AG10803 (cell line): ENCODE measurements around the gene WIPI1.

Experiments
- DNase-seq: peaks from one replicate; pipeline ENCODE4 v3.0.0; 2010; ENCODE audit warnings: low read depth
- H3K4me3 ChIP-seq: 2 replicates; pipeline ENCODE4 v1.5.1; 2011; ENCODE audit warnings: mild to moderate bottlenecking, low read length, control low read depth
- TF ChIP-seq, protein P1 (sequence below): conservative IDR thresholded peaks from 2 replicates; pipeline ENCODE4 v1.5.1; 2011; ENCODE audit warnings: mild to moderate bottlenecking, low read length, control low read depth, inconsistent platforms

Gene WIPI1

DNA sequence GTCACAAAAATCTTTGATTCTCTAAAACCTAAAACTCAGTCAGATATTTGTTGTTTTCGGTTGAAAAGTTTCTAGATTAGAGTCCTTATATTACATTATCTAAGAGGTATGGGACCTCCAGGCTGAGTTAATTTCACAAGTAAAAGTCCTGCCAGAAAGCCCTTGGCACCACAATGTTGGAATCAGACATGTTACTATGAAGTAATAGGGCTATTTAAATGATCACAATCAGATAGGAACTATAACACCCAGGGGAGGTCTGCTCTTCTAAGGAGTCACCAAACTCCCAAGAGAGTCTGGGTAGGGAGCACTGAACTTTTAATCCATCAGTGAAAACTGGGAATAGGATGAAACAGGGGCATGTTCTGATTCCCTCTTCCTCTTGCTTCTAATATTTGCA, 54.2 kb downstream of the WIPI1 start:
- DNase-seq, result no peak
- TF ChIP-seq, protein P1, sequence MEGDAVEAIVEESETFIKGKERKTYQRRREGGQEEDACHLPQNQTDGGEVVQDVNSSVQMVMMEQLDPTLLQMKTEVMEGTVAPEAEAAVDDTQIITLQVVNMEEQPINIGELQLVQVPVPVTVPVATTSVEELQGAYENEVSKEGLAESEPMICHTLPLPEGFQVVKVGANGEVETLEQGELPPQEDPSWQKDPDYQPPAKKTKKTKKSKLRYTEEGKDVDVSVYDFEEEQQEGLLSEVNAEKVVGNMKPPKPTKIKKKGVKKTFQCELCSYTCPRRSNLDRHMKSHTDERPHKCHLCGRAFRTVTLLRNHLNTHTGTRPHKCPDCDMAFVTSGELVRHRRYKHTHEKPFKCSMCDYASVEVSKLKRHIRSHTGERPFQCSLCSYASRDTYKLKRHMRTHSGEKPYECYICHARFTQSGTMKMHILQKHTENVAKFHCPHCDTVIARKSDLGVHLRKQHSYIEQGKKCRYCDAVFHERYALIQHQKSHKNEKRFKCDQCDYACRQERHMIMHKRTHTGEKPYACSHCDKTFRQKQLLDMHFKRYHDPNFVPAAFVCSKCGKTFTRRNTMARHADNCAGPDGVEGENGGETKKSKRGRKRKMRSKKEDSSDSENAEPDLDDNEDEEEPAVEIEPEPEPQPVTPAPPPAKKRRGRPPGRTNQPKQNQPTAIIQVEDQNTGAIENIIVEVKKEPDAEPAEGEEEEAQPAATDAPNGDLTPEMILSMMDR, result no peak
- no peak overlapping the region for H3K4me3 ChIP-seq

DNA sequence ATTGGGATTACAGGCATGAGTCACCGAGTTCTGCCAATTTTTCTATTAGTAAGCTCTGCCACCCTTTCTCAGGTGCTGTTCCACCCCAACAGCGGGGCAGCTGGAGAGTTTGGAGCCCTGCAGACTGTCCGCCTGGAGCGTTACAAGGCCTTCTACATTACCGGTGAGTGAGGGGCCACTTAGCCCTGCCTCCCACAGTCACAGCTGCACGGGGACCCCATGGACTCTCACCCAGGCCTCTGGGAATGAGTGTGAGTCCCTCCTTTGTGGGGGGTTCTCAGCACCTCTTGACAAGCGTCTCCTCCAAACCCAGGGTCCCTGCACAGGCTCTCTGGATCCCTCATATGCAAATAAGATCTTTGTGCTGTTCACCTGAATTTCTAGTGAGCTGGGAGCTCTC, 56.0 kb downstream of the WIPI1 start:
- TF ChIP-seq, protein P1, result no peak
- DNase-seq, result no peak
- no peak overlapping the region for H3K4me3 ChIP-seq

DNA sequence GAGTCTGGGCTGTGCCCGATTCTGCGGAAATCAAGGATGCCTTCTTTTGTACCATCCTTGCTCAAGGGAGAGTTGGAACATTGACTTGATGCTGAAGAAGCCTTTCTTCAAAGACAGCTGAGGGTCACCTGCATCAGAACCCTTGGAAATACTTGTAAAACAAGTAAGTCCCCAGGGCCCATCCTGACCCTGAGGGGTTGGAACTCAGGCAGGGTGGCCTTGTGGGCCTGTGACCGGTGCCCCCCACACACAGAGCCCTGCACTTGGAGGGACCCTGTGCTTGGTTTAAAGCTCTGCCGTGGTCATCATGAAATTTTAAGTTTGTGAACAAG, 56.9 kb downstream of the WIPI1 start:
- no peak for DNase-seq
- no peak overlapping the region for H3K4me3 ChIP-seq
- TF ChIP-seq, protein P1, result no peak

DNA sequence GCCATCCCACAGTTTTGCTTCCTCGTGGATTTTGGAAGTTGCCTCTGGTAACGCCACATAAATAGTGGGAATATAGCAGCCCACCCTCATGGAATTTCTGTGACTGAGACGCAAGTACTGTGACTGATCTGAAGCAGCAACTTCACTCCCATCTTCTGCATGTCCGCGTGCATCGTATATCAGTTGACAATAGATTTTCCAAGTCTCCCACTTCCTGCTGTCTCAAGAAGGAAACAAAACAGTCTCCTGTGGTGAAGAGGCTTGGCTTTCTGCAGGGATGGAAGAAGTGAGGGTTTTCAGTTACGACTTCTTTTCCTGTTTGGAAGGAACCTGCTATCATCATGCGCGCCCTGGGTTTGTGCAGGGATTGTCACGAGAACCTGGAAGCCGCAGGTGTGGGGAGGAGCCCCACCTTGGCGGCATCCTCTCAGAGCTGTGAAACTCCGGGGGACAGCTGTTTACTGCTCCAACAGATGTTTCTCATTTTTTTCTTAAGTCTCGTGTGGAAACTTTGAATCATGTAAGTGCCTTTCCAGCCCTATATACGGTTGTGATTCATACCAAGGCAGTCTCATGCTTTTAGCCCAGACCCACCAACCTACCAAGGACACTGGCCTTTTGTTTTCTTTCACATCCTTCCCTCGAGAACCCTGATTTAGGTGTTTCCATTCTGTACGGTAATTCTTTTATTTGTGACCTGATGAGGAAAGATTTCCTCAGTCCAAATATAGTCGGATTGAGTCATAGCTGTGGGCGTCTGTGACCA, 57.5 kb downstream of the WIPI1 start:
- peak; percentile 73 for DNase-seq
- TF ChIP-seq, protein P1, result no peak; the same call in 1 of the 2 replicates
- peak overlapping the region; percentile 21 for H3K4me3 ChIP-seq

DNA sequence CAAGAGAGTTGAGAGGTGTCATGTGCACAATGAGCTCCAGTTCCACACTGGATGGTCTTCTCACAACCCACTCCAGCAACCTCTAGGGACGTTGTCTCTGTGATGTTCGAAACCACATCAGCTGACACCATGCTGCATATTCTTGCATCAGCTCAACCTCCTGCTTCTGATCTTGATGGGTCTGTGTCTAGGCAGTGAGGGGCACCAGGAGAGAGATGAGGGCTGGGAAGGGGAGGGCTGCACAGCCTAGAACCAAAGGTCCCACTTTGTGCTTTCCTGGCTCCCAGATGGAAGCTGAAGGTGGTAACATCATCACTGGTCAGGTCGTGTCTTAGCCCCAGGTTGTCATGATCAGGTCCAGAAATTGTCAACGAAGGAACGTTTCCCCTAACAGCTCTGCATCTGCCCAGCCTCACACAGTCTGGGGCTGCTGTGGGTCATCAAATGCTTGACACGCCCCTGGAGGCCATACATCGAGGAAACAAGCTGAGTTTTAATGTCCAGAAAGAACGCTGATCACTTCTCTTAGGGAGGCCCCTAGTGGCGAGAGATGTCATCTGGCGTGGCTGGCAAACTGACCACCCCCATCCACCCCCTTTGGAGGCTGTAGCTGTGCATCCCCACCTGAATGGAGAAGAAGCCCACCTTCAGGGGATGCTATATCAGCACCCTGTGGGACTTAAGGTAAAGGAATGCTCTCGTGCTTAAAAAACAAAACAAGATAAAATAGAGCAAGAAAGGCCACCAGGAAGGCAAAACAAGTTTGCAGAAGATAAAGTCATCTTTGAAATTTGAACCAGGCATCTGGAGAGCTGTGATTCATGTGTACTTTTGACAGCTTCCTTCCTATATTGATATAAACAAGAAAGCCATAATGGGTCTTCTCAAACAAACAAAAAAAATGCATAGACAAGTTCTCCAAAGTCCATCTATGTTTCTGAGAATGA, 58.3 kb downstream of the WIPI1 start:
- TF ChIP-seq, protein P1, result peak; percentile 81
- peak; percentile 73 for DNase-seq
- no peak overlapping the region for H3K4me3 ChIP-seq

DNA sequence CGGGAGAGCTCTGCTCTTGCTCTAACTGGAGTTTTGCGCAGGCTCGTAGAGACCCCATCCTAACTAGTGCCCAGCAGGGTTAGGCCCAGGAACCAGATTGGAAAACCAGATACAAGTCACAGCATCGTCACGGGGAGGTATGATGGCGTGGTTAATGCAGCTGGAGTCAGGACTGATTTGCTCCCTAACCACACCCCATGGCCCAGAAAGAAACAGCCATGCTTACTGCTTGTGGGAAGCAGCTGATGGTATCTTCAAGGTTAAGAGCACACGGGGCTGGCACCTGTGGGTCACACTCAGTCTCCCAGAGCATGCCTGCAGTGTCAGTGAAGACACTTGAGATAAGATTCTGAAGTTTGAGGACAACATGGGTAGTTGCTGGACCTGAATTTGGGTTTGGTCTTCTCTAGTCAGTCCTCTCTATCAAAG, 60.2 kb downstream of the WIPI1 start:
- no peak overlapping the region for H3K4me3 ChIP-seq
- no peak for DNase-seq
- TF ChIP-seq, protein P1, result no peak
